C4-2B (cell line): Measurements from ENCODE around the gene FOXS1.

Source experiments
- H3K27ac ChIP-seq: fragments of 450-650 bp; 2 replicates; pipeline ENCODE4 v1.5.1; 2017
- ZFX ChIP-seq: fragments of 450-650 bp; IDR thresholded peaks from 2 replicates; pipeline ENCODE4 v1.6.1; 2017
- TF ChIP-seq, protein P1 (sequence below): fragments of 450-650 bp; conservative IDR thresholded peaks from 2 replicates; pipeline ENCODE4 v1.5.1; 2017; ENCODE audit warnings: mild to moderate bottlenecking

The FOXS1 gene

DNA sequence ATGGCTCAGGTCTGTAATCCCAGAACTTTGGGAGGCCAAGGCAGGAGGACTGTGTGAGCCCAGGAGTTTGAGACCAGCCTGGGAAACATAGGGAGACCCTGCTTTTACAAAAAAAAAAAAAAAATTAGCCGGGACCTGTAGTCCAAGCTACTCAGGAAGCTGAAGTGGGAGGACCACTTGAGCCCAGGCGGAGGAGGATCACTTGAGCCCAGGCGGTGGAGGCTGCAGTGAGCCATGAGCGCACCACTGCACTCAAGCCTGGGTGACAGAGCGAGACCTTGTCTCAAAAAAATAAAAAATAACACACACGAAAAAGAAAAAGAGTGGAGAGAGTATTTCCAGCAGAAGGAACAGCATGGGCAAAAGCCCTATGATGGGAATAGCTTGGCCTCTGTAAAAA is 27.0 kb upstream of the FOXS1 start:
- H3K27ac ChIP-seq, result no peak overlapping the region
- no peak for TF ChIP-seq ZFX
- TF ChIP-seq, protein P1, sequence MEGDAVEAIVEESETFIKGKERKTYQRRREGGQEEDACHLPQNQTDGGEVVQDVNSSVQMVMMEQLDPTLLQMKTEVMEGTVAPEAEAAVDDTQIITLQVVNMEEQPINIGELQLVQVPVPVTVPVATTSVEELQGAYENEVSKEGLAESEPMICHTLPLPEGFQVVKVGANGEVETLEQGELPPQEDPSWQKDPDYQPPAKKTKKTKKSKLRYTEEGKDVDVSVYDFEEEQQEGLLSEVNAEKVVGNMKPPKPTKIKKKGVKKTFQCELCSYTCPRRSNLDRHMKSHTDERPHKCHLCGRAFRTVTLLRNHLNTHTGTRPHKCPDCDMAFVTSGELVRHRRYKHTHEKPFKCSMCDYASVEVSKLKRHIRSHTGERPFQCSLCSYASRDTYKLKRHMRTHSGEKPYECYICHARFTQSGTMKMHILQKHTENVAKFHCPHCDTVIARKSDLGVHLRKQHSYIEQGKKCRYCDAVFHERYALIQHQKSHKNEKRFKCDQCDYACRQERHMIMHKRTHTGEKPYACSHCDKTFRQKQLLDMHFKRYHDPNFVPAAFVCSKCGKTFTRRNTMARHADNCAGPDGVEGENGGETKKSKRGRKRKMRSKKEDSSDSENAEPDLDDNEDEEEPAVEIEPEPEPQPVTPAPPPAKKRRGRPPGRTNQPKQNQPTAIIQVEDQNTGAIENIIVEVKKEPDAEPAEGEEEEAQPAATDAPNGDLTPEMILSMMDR, result no peak

DNA sequence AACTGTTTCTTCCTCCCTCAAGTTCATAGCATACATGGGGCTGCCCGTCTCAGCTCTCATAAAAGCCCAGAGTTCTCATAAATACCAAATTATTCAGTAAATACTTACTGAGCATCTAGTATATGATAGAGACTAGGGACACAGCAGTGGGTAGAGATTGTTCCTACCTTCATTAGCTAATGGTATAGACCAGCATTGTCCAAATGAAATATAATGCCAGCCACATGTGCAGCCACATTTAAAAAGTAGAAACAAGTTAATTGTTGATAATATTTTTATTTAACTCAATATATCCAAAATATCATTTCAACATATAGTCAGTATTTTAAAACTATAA is 26.2 kb upstream of the FOXS1 start:
- TF ChIP-seq, protein P1, result no peak
- TF ChIP-seq ZFX, result no peak
- H3K27ac ChIP-seq, result no peak overlapping the region

DNA sequence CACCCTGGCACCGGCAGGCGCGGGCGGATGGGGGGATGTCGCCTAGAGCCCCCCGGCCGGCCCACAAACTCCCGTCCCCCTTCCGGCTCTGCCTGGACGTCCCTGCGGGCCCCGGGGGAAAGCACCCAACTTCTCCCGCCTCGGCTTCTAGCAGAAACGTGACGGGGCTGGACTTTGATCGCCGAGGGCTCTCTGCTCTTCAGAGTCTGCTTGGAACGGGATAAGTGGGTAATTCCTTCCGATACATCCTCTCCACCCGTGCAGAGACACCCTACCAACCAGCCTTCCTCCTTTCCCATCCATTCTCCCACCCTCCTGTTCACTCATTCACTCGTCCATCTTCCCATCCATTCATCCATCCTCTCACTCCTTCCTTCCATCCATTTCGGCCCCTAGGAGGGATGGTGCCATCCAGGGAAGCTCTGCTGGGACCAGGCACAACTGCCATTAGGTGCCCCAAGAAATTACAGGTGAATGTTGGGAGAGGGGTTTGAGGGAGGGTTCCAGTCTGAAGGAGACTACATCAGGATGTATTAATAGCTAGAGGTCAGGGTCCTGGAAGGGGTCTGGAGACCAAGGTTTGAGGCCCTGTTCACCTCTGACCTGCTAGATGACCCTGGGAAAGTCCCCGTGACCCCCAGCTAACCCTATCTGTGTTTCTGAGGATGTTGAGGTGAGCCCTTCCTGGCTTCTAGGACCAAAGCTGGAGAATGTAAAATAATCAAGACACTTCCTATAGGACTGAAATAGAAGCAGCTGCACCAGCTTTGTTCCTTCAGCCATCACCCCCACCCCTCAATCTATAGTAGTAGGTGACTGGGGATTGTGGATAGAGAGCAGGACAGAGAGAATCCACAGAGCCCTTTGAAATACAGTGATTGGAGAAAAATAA is 25.6 kb upstream of the FOXS1 start:
- no peak overlapping the region for H3K27ac ChIP-seq
- TF ChIP-seq, protein P1, result no peak
- TF ChIP-seq ZFX, result no peak

GRCh38 chr20:31869942-31870725 is 24.7 kb upstream of the FOXS1 start, which contains the start of the genes DUSP15 and TTLL9:
DUSP15 (minus strand) TSS chr20:31870527; CDS start chr20:31870337, 190 bp downstream.
TTLL9 (plus strand) TSS chr20:31870634; CDS start chr20:31871127, 493 bp downstream.
- TF ChIP-seq, protein P1, result no peak
- TF ChIP-seq ZFX, result no peak

DNA sequence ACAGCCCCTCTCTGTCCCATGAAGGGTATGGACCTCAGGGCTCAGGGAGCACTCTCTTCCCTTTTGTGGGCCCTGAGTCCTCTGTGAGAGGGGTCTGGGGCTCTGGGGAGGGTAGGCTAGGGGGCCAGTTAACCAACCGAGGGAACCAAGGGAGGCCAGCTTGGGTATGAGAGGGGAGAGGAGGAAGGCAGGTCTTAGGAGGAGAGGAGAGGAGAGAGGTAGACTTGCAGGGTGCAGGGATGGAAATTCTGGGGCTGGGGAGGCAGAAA is 24.2 kb upstream of the FOXS1 start:
- H3K27ac ChIP-seq, result no peak overlapping the region

More at GRCh38 chr20:31869942-31870725, 24.7 kb upstream of the FOXS1 start, which contains the start of the genes DUSP15 and TTLL9:
- H3K27ac ChIP-seq, result no peak within 1 kb of the TSS

GRCh38 chr20:31868853-31869672 is 23.7 kb upstream of the FOXS1 start:
- TF ChIP-seq, protein P1, result no peak
- no peak for TF ChIP-seq ZFX
- H3K27ac ChIP-seq, result no peak overlapping the region

More for the DNA sequence above, 24.2 kb upstream of the FOXS1 start:
- TF ChIP-seq, protein P1, result no peak
- TF ChIP-seq ZFX, result no peak
